Measurements from ENCODE around the gene PIGQ.

Gene PIGQ

DNA sequence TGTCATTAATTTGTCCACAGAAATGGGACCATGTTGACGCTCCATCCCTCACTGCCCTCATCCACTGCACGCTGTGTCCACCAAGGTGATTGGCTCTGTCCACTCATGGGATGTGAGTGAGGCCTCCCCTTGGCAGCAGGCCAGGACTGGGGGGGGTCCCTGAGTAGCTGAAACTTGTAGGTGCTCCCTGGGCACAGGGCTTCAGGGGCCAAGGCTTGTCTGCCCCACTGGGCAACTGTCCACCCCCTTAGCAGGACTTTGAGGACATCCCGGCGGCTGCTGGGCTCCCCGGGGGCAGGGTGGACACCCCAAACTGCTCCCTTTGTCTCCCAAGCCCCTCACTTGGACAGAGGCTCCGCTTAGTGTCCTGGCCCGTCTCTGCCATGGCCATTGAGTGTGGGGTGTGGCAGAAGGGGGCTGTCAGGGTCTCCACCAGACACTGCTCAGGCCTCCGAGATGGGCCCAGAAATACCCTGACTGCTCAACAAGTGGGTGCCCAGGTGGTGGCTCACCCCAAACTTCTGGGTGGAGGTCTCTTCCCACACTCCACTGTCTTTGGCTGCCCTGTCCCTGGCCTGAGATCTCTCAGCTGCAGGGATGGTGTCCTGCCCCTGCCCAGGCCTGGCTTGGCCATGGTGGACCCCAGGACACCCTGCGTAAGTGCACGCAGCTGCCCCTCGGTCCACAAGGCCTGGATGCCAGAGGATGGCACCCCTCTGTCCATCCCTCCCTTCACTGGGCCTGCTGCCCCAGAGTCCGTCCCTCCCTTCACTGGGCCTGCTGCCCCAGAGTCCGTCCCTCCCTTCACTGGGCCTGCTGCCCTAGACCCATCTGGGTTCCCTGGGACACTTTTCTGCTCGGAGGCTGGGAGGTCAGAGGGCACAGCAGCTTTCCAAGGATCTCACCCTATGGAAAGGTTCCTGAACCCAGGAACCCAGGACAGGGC, 17.1 kb downstream of the PIGQ start:
- Mint-ChIP-seq H3K9me3 (no peaks in the 10 kb centered on the region), H3K27me3 (ENCODE audit: low read depth, poor library complexity) (peaks cover 7% of the 10 kb centered on the region), H3K36me3 (ENCODE audit: low read depth) (no peaks in the 10 kb centered on the region), H3K27ac (peak overlapping the region; percentile 77), H3K4me1 (peaks cover 39% of the 10 kb centered on the region), H3K4me3 (peak overlapping the region; percentile 95)
- TF ChIP-seq, protein P1, sequence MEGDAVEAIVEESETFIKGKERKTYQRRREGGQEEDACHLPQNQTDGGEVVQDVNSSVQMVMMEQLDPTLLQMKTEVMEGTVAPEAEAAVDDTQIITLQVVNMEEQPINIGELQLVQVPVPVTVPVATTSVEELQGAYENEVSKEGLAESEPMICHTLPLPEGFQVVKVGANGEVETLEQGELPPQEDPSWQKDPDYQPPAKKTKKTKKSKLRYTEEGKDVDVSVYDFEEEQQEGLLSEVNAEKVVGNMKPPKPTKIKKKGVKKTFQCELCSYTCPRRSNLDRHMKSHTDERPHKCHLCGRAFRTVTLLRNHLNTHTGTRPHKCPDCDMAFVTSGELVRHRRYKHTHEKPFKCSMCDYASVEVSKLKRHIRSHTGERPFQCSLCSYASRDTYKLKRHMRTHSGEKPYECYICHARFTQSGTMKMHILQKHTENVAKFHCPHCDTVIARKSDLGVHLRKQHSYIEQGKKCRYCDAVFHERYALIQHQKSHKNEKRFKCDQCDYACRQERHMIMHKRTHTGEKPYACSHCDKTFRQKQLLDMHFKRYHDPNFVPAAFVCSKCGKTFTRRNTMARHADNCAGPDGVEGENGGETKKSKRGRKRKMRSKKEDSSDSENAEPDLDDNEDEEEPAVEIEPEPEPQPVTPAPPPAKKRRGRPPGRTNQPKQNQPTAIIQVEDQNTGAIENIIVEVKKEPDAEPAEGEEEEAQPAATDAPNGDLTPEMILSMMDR (IDR thresholded peaks at IDR 0.05): no peak
- DNase-seq: no peak

DNA sequence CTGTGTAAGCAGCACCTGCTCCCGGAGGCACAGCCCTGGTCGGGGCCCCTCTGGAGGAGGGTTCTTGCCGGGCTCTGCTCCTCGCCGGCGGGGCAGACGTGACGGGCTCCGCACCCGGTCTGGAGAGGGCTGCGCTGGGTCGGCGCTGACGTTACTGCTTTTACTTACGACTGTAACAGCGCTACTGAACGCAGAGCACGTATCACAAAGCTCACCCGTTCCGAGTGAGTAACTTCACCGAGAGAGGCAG, 18.8 kb downstream of the PIGQ start:
- DNase-seq: peak; percentile 56
- Mint-ChIP-seq H3K27me3 (ENCODE audit: low read depth, poor library complexity) (peaks cover 7% of the 10 kb centered on the region), H3K4me3 (peak overlapping the region; percentile 95), H3K9me3 (no peaks in the 10 kb centered on the region), H3K36me3 (ENCODE audit: low read depth) (peaks cover 4% of the 10 kb centered on the region), H3K4me1 (peaks cover 55% of the 10 kb centered on the region), H3K27ac (peak overlapping the region; percentile 98)
- TF ChIP-seq, protein P1 (IDR thresholded peaks at IDR 0.05): no peak

DNA sequence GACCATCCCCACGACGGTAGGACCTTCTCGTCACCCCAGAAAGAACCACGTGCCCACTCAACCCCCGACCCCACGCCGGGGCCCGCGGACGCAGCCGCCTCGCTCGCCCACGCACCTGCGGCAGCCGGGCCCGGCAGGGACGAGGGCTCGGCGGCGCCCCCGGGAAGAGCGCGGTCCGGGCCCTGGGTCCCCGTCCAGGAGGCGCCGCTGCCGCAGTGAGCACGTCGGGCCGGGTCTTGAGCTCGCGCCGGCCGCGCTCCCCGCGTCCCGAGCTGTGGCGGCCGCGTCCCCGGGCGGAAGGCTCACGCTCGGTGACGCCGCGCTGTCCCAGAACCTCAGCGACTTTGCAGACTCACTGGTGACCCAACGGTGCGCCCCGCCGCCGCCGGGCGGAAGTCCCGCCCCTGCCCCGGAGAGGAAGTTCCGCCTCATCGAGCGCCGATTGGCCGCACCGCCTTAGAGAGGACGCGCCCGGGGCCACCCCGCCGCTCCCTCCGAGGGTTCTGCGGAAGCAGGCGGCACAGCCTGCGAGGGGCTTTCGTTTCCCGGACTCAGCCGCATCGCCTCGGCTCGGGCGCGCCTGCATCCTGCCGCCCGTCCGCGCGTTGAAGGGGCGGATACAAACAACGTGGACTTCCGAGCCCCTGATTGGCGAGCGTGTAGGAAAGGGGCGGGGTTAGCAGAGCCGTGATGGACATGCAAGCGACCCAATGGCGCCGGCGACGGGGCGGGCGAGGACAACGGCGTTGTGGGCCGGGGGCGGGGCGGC, 19.3 kb downstream of the PIGQ start:
- DNase-seq: peak; percentile 98
- H3K4me1 Mint-ChIP-seq: peaks cover 60% of the 10 kb centered on the region
- TF ChIP-seq, protein P1 (IDR thresholded peaks at IDR 0.05): no peak
- H3K36me3 Mint-ChIP-seq (ENCODE audit: low read depth): peaks cover 7% of the 10 kb centered on the region
- no peaks in the 10 kb centered on the region for H3K9me3 Mint-ChIP-seq
- peaks cover 7% of the 10 kb centered on the region for H3K27me3 Mint-ChIP-seq (ENCODE audit: low read depth, poor library complexity)
- H3K4me3 Mint-ChIP-seq: peak overlapping the region; percentile 98
- H3K27ac Mint-ChIP-seq: peak overlapping the region; percentile 99

DNA sequence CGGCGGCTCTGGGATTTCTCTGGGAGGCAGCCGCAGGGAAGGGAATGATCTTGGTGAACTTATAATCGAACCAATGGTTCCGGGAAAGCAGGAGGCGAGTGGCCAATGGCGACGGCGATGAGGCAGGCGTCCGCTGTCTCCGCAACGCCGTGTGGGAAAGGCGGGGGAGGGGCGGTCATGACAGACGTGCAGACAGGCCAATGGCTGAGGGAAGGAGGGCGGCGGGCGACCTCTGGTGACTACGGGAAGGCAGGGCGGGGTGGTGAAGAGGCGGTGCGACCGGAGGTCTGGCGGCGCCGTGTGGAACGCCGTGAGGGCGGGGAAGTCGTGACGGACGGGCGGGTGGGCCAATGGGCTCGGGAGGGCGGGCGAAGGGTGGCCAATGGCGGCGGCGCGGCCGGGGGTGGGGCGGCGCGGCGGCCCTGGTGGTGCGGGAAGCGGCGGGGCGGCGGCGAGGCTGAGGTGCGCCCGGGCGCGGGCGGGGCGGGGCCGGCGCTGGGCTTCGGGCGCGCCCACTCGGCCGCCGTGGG, 20.0 kb downstream of the PIGQ start, which contains the start of gene RAB40C:
TSS of gene RAB40C (plus strand) at position 409 of the 530 bp plus-strand sequence. CDS start 226 bp downstream, outside the sequence.
- Mint-ChIP-seq H3K36me3 (ENCODE audit: low read depth) (peaks cover 7% of the 10 kb centered on the region), H3K27me3 (ENCODE audit: low read depth, poor library complexity) (peaks cover 11% of the 10 kb centered on the region), H3K4me1 (peaks cover 67% of the 10 kb centered on the region), H3K4me3 (peak within 1 kb of the TSS; percentile 98), H3K9me3 (no peaks in the 10 kb centered on the region), H3K27ac (peak within 1 kb of the TSS; percentile 99)
- TF ChIP-seq, protein P1 (IDR thresholded peaks at IDR 0.05): no peak
- DNase-seq: peak; percentile 99

DNA sequence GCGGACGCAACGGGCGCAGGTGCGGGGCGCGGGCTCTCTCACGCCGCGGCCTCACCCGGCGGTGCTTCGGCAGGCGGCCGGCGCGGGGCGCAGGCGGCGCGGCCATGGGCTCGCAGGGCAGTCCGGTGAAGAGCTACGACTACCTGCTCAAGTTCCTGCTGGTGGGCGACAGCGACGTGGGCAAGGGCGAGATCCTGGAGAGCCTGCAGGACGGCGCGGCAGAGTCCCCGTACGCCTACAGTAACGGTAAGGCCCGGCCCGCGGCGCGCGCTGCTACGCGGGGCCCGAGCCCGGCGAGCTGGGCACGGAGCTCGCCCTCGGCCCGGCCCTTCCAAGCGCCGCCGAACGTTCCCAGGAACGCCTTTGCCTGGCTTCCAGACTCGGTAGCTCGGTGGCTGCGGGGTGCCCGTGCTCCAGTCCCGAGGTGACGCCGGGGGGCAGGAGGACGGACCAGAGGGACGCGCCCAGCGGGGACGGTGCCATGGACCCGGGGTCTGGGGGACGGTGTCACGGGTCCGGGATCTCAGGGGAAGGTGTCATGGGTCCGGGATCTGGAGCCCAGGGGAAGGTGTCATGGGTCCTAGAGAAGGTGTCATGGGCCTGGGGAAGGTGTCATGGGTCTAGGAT, 20.5 kb downstream of the PIGQ start:
- Mint-ChIP-seq H3K27ac (no peak overlapping the region), H3K9me3 (no peaks in the 10 kb centered on the region), H3K4me3 (peak overlapping the region; percentile 91), H3K4me1 (peaks cover 70% of the 10 kb centered on the region), H3K27me3 (ENCODE audit: low read depth, poor library complexity) (peaks cover 11% of the 10 kb centered on the region), H3K36me3 (ENCODE audit: low read depth) (peaks cover 7% of the 10 kb centered on the region)
- TF ChIP-seq, protein P1 (IDR thresholded peaks at IDR 0.05): no peak
- DNase-seq: no peak
